ENCODE data around the gene ASB3.
A peak's percentile ranks its signal among the peaks of the same experiment; 100 is the strongest.

Gene ASB3

GRCh38 chr2:53744395-53745065, 42.2 kb downstream of the ASB3 start:
- H4K20me1 ChIP-seq (ENCODE audit: insufficient read depth, low read length): no peaks in the 10 kb centered on the region
- no peak for DNase-seq
- H3K27ac ChIP-seq (ENCODE audit: low read length): no peak overlapping the region
- no peak for TF ChIP-seq CTCF (IDR thresholded peaks at IDR 0.05; ENCODE audit: low read length)
- no peak for TF ChIP-seq EZH2phosphoT487 (IDR thresholded peaks at IDR 0.05; ENCODE audit: low read length)
- no peak for TF ChIP-seq EZH2 (optimal IDR thresholded peaks at IDR 0.05; ENCODE audit: low read depth, low read length)
- H3K9me2 ChIP-seq (replicated peaks; ENCODE audit: insufficient read depth, low read length): no peaks in the 10 kb centered on the region
- H3K36me3 ChIP-seq (replicated peaks; ENCODE audit: insufficient read depth, low read length): no peaks in the 10 kb centered on the region
- no peaks in the 10 kb centered on the region for H3K27me3 ChIP-seq (replicated peaks; ENCODE audit: insufficient read depth, low read length)
- H3K4me3 ChIP-seq (ENCODE audit: low read length): no peak overlapping the region
- peaks cover 11% of the 10 kb centered on the region for H3K79me2 ChIP-seq (ENCODE audit: low read length)
- H3K9ac ChIP-seq (ENCODE audit: low read length): no peak overlapping the region
- peaks cover 15% of the 10 kb centered on the region for H3K4me1 ChIP-seq (ENCODE audit: low read length)
- H3F3A ChIP-seq (ENCODE audit: insufficient read depth, low read length): 0 out of 2 replicates have a peak, but pooled peaks cover under 1% of the 10 kb centered on the region
- no peak overlapping the region for H3K4me2 ChIP-seq (ENCODE audit: low read depth, low read length)
- no peaks in the 10 kb centered on the region for H3K9me3 ChIP-seq (replicated peaks; ENCODE audit: insufficient read depth, low read length)
- H2AFZ ChIP-seq (ENCODE audit: low read length): no peak overlapping the region

GRCh38 chr2:53740170-53740569, 46.6 kb downstream of the ASB3 start:
- H3K79me2 ChIP-seq (ENCODE audit: low read length): no peaks in the 10 kb centered on the region
- H4K20me1 ChIP-seq (ENCODE audit: insufficient read depth, low read length): no peaks in the 10 kb centered on the region
- no peak overlapping the region for H2AFZ ChIP-seq (ENCODE audit: low read length)
- no peaks in the 10 kb centered on the region for H3K9me3 ChIP-seq (replicated peaks; ENCODE audit: insufficient read depth, low read length)
- no peak overlapping the region for H3K4me2 ChIP-seq (ENCODE audit: low read depth, low read length)
- no peak for DNase-seq
- H3K9ac ChIP-seq (ENCODE audit: low read length): no peak overlapping the region
- H3K4me1 ChIP-seq (ENCODE audit: low read length): peaks cover 7% of the 10 kb centered on the region
- H3K27me3 ChIP-seq (replicated peaks; ENCODE audit: insufficient read depth, low read length): no peaks in the 10 kb centered on the region
- TF ChIP-seq EZH2 (optimal IDR thresholded peaks at IDR 0.05; ENCODE audit: low read depth, low read length): no peak
- peak; percentile 41 for TF ChIP-seq CTCF (IDR thresholded peaks at IDR 0.05; ENCODE audit: low read length)
- H3K4me3 ChIP-seq (ENCODE audit: low read length): no peak overlapping the region
- no peaks in the 10 kb centered on the region for H3F3A ChIP-seq (ENCODE audit: insufficient read depth, low read length)
- H3K36me3 ChIP-seq (replicated peaks; ENCODE audit: insufficient read depth, low read length): no peaks in the 10 kb centered on the region
- no peak overlapping the region for H3K27ac ChIP-seq (ENCODE audit: low read length)
- no peaks in the 10 kb centered on the region for H3K9me2 ChIP-seq (replicated peaks; ENCODE audit: insufficient read depth, low read length)

- H2AFZ ChIP-seq (ENCODE audit: low read length): no peak overlapping the region
- H3K4me2 ChIP-seq (ENCODE audit: low read depth, low read length): no peak overlapping the region
- no peak for DNase-seq
- H3K79me2 ChIP-seq (ENCODE audit: low read length): no peaks in the 10 kb centered on the region
- H4K20me1 ChIP-seq (ENCODE audit: insufficient read depth, low read length): no peaks in the 10 kb centered on the region
- no peaks in the 10 kb centered on the region for H3K27me3 ChIP-seq (replicated peaks; ENCODE audit: insufficient read depth, low read length)
- H3F3A ChIP-seq (ENCODE audit: insufficient read depth, low read length): no peaks in the 10 kb centered on the region
- no peak overlapping the region for H3K9ac ChIP-seq (ENCODE audit: low read length)
- no peaks in the 10 kb centered on the region for H3K9me3 ChIP-seq (replicated peaks; ENCODE audit: insufficient read depth, low read length)
- no peak for TF ChIP-seq EZH2phosphoT487 (IDR thresholded peaks at IDR 0.05; ENCODE audit: low read length)
- TF ChIP-seq EZH2 (optimal IDR thresholded peaks at IDR 0.05; ENCODE audit: low read depth, low read length): no peak
- peaks cover 7% of the 10 kb centered on the region for H3K4me1 ChIP-seq (ENCODE audit: low read length)
- no peak overlapping the region for H3K27ac ChIP-seq (ENCODE audit: low read length)
- no peaks in the 10 kb centered on the region for H3K36me3 ChIP-seq (replicated peaks; ENCODE audit: insufficient read depth, low read length)
- H3K4me3 ChIP-seq (ENCODE audit: low read length): no peak overlapping the region
- H3K9me2 ChIP-seq (replicated peaks; ENCODE audit: insufficient read depth, low read length): no peaks in the 10 kb centered on the region
Measured at GRCh38 chr2:53739032-53739431, 47.7 kb downstream of the ASB3 start.

GRCh38 chr2:53737091-53737490, 49.7 kb downstream of the ASB3 start:
- H3F3A ChIP-seq (ENCODE audit: insufficient read depth, low read length): no peaks in the 10 kb centered on the region
- H3K4me2 ChIP-seq (ENCODE audit: low read depth, low read length): no peak overlapping the region
- DNase-seq: no peak
- H3K36me3 ChIP-seq (replicated peaks; ENCODE audit: insufficient read depth, low read length): no peaks in the 10 kb centered on the region
- no peaks in the 10 kb centered on the region for H3K9me3 ChIP-seq (replicated peaks; ENCODE audit: insufficient read depth, low read length)
- no peak overlapping the region for H3K27ac ChIP-seq (ENCODE audit: low read length)
- H4K20me1 ChIP-seq (ENCODE audit: insufficient read depth, low read length): no peaks in the 10 kb centered on the region
- H3K9ac ChIP-seq (ENCODE audit: low read length): no peak overlapping the region
- peaks cover 1% of the 10 kb centered on the region for H3K4me1 ChIP-seq (ENCODE audit: low read length)
- H2AFZ ChIP-seq (ENCODE audit: low read length): no peak overlapping the region
- H3K4me3 ChIP-seq (ENCODE audit: low read length): no peak overlapping the region
- H3K9me2 ChIP-seq (replicated peaks; ENCODE audit: insufficient read depth, low read length): no peaks in the 10 kb centered on the region
- no peaks in the 10 kb centered on the region for H3K27me3 ChIP-seq (replicated peaks; ENCODE audit: insufficient read depth, low read length)
- H3K79me2 ChIP-seq (ENCODE audit: low read length): no peaks in the 10 kb centered on the region
- TF ChIP-seq EZH2 (optimal IDR thresholded peaks at IDR 0.05; ENCODE audit: low read depth, low read length): no peak

All from MM.1S (cell line).